ENCODE measurements around the gene MAG. TPM values are rescaled to one million over a fixed set of nuclear protein-coding genes. Genes with fewer than 3 reads are reported as not detected.

MAG gene
- total RNA-seq, 1 donor from 2014 or later = not detected

DNA sequence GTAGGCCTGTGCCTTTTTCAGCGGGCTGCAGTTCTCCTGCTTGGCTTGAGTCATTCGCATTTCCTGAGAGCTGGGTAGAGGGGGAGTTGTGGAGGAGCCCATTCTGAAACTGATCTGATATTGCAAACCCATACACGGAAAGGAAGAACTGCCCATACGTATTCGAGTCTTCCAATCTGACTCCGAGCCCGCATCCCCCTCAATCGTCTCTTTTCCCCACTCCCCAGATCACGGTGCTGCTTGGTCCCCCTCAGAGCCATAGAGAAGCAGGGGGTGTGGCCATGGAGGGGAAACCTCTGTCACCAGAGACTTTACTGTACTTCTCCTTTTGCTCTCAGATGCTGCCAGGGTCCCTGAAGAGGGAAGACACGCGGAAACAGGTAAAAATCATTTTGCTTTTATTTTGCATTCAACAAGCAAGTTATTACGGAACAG, 36.9 kb downstream of the MAG start, which contains the start of gene CD22:
Gene CD22, plus strand, starts transcription at position 337 of the 435 bp plus-strand sequence. CDS start 2,854 bp downstream, outside the sequence.
- no peak within 1 kb of the TSS for H3K27ac Mint-ChIP-seq (ENCODE audit: unreplicated experiment)
- H3K4me3 Mint-ChIP-seq (ENCODE audit: unreplicated experiment) = no peak within 1 kb of the TSS
- TF ChIP-seq, protein P1, sequence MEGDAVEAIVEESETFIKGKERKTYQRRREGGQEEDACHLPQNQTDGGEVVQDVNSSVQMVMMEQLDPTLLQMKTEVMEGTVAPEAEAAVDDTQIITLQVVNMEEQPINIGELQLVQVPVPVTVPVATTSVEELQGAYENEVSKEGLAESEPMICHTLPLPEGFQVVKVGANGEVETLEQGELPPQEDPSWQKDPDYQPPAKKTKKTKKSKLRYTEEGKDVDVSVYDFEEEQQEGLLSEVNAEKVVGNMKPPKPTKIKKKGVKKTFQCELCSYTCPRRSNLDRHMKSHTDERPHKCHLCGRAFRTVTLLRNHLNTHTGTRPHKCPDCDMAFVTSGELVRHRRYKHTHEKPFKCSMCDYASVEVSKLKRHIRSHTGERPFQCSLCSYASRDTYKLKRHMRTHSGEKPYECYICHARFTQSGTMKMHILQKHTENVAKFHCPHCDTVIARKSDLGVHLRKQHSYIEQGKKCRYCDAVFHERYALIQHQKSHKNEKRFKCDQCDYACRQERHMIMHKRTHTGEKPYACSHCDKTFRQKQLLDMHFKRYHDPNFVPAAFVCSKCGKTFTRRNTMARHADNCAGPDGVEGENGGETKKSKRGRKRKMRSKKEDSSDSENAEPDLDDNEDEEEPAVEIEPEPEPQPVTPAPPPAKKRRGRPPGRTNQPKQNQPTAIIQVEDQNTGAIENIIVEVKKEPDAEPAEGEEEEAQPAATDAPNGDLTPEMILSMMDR (IDR thresholded peaks at IDR 0.05) = no peak
- no peak for DNase-seq (ENCODE audit: low spot score)
- H3K9me3 Mint-ChIP-seq (ENCODE audit: low read depth) = no peaks in the 10 kb centered on the region
- no peaks in the 10 kb centered on the region for H3K4me1 Mint-ChIP-seq (ENCODE audit: low read depth)
- peaks cover 41% of the 10 kb centered on the region for H3K27me3 Mint-ChIP-seq (ENCODE audit: low read depth)
- no peaks in the 10 kb centered on the region for H3K36me3 Mint-ChIP-seq (ENCODE audit: low read depth)

DNA sequence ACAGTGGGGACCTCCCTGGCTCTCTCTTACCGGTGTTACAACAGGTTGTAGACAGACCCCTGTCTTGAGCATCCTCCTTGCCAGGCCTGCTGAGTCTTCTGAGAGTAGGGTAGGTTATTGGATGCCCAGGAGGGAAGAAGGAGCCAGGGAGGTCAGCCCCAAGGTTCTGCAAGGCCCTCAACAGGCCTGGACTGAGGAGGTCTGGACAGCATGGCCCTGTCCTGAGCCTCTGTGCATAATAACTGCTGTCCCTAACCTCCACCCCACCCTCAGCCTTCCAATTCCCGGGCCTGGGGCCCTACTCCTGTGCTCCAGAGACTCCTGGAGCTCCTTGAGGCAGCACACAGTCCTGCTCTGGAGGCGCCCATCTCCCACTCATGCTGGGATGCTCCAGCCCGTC, 37.4 kb downstream of the MAG start:
- H3K27me3 Mint-ChIP-seq (ENCODE audit: low read depth) = peaks cover 46% of the 10 kb centered on the region
- no peaks in the 10 kb centered on the region for H3K4me1 Mint-ChIP-seq (ENCODE audit: low read depth)
- no peaks in the 10 kb centered on the region for H3K36me3 Mint-ChIP-seq (ENCODE audit: low read depth)
- TF ChIP-seq, protein P1 (IDR thresholded peaks at IDR 0.05) = no peak
- no peak overlapping the region for H3K27ac Mint-ChIP-seq (ENCODE audit: unreplicated experiment)
- no peaks in the 10 kb centered on the region for H3K9me3 Mint-ChIP-seq (ENCODE audit: low read depth)
- DNase-seq (ENCODE audit: low spot score) = no peak
- no peak overlapping the region for H3K4me3 Mint-ChIP-seq (ENCODE audit: unreplicated experiment)

DNA sequence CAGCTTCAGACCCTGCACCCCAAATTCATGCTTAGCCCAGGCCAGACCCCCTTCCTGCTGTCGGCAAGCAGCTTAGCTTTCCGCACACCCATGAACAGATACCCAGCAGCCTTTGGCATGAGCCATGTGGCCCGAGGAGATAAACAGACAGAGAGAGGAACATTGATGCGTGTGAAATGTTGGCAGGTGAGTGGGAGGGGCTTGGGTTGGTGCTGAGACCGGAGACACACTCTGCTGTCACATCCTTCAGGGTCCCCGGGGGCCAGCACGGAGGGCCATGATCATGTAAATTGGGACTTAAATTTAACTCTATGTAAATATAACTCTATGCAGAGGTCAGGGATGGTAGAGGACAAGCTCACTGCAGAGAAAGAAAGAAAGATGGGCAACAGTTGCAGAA, 38.5 kb downstream of the MAG start:
- TF ChIP-seq, protein P1 (IDR thresholded peaks at IDR 0.05) = no peak
- Mint-ChIP-seq H3K4me1 (ENCODE audit: low read depth) (no peaks in the 10 kb centered on the region), H3K36me3 (ENCODE audit: low read depth) (no peaks in the 10 kb centered on the region), H3K9me3 (ENCODE audit: low read depth) (no peaks in the 10 kb centered on the region), H3K4me3 (ENCODE audit: unreplicated experiment) (no peak overlapping the region), H3K27me3 (ENCODE audit: low read depth) (peaks cover 47% of the 10 kb centered on the region), H3K27ac (ENCODE audit: unreplicated experiment) (no peak overlapping the region)
- DNase-seq (ENCODE audit: low spot score) = no peak

DNA sequence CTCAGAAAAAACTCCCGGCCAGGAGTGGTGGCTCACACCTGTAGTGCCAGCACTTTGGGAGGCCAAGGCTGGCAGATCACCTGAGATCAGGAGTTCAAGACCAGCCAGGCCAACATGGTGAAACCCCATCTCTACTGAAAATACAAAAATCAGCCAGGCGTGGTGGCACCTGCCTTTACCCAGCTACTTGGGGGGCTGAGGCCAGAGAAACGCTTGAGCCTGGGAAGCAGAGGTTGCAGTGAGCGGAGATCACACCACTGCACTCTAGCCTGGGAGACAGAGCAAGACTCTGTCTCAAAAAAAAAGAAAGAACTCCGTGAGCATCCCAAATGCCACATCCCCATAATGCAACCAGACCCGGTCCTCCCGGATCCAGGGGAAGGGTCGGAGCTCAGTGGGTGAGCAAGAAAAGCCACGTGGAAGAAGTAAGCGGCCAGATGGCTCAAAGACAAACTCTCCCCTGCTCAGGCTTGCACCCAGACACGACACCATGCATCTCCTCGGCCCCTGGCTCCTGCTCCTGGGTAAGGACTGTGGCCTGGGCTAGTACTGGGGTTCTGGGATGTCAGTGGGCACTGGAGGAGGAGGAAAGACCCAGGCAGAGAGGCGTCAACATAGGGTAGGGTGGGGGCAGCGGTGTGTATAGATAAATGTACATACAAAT, 39.7 kb downstream of the MAG start:
- no peak overlapping the region for H3K27ac Mint-ChIP-seq (ENCODE audit: unreplicated experiment)
- no peaks in the 10 kb centered on the region for H3K4me1 Mint-ChIP-seq (ENCODE audit: low read depth)
- H3K36me3 Mint-ChIP-seq (ENCODE audit: low read depth) = no peaks in the 10 kb centered on the region
- H3K4me3 Mint-ChIP-seq (ENCODE audit: unreplicated experiment) = no peak overlapping the region
- TF ChIP-seq, protein P1 (IDR thresholded peaks at IDR 0.05) = no peak
- no peaks in the 10 kb centered on the region for H3K9me3 Mint-ChIP-seq (ENCODE audit: low read depth)
- peaks cover 44% of the 10 kb centered on the region for H3K27me3 Mint-ChIP-seq (ENCODE audit: low read depth)
- no peak for DNase-seq (ENCODE audit: low spot score)

DNA sequence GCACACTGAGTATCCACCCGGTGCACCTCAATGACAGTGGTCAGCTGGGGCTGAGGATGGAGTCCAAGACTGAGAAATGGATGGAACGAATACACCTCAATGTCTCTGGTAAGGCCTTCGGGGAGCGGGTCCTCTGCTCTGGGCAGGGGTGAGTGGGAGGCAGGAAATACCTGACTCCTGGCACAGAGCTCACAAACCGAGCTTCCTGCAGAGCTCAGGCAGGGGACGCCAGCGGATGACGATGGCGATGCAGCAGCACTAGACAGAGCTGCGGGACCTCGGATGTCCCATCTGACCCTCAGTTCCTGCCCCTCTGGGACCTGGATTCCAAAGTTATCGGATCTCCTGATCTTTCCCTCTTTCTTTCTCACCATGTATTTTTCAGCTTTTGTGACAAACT, 40.9 kb downstream of the MAG start:
- Mint-ChIP-seq H3K9me3 (ENCODE audit: low read depth) (no peaks in the 10 kb centered on the region), H3K36me3 (ENCODE audit: low read depth) (no peaks in the 10 kb centered on the region), H3K27me3 (ENCODE audit: low read depth) (peaks cover 43% of the 10 kb centered on the region), H3K27ac (ENCODE audit: unreplicated experiment) (no peak overlapping the region), H3K4me1 (ENCODE audit: low read depth) (no peaks in the 10 kb centered on the region), H3K4me3 (ENCODE audit: unreplicated experiment) (no peak overlapping the region)
- TF ChIP-seq, protein P1 (IDR thresholded peaks at IDR 0.05) = no peak
- no peak for DNase-seq (ENCODE audit: low spot score)
